Muscle of back (tissue), 11 donors: ENCODE measurements around the gene SREK1. TPM values are rescaled to one million over a fixed set of nuclear protein-coding genes. Genes with fewer than 3 reads are reported as not detected.
A peak's percentile ranks its signal among the peaks of the same experiment; 100 is the strongest.

ENCODE experiments used
- DNase-seq, 3 donors: peaks; one replicate each; pipeline versions ENCODE4 v3.0.0 to v3.0.0-alpha.2; 2013
- polyA plus RNA-seq, 10 donors: library from polyadenylated mRNA; unstranded; fragments of 120-200 nt; gene quantifications; one replicate each; pipeline ENCODE4 v1.2.1, GENCODE V29; 2013; ENCODE audit not compliant: insufficient read length in 10 of 10

Gene SREK1
- polyA plus RNA-seq, 10 donors = 60.8 to 96.3 (median 79.8) TPM

DNA sequence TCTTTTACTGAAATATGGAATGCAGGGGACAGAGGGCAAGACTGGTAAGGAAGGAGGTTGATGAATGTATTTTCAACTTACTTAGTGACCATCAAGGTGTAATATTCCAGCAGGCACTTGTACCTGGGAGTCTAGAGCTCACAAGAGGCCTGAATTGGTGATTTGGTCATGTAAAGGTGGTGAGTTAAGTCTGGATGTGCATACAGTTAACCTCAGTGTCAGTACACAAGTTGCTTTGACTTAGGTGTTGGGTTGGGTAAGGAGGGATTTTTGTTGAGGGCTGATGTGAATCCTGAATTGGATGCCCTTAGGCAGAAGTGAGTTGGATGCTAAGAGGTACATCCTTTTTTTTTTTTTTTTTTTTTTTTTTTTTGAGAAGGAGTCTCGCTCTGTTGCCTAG is 7.4 kb downstream of the SREK1 start:
- no peak for DNase-seq

DNA sequence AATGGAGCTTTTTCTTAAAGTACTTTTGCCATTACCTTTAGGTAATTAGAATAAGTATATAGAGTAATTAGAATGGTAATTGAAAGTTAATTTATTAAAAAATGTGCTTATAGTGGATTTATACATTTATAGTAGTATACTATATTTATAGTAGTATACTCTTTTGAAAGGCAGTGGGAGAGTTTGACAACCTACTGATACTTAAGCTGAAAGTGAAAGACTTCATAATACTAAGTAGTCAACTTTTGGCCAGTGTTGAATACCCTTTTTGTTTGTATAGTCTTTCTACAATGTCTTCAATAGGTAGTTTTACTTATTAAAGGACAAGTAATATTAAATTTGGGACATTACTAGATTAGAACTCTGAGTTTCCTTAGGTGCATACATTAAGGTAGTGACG is 12.9 kb downstream of the SREK1 start:
- no peak for DNase-seq

DNA sequence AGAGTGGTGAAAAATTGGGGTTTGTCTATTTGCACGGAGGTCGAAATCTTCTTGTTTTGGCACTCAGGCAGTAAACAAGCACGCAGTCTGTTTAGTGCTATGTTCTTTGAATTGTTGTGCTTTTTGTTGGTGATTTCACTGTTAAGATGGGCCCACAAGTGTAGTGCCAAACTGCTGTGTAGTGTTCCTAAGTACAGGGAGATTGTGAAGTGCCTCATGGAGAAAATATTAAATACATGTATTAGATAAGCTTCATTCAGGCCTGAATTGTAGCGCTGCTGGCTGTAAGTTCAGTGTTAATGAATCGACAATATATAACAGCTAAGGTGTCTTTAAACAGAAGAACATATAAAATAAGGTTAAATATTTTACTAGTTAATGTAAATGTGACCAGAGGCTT is 17.3 kb downstream of the SREK1 start:
- no peak for DNase-seq

DNA sequence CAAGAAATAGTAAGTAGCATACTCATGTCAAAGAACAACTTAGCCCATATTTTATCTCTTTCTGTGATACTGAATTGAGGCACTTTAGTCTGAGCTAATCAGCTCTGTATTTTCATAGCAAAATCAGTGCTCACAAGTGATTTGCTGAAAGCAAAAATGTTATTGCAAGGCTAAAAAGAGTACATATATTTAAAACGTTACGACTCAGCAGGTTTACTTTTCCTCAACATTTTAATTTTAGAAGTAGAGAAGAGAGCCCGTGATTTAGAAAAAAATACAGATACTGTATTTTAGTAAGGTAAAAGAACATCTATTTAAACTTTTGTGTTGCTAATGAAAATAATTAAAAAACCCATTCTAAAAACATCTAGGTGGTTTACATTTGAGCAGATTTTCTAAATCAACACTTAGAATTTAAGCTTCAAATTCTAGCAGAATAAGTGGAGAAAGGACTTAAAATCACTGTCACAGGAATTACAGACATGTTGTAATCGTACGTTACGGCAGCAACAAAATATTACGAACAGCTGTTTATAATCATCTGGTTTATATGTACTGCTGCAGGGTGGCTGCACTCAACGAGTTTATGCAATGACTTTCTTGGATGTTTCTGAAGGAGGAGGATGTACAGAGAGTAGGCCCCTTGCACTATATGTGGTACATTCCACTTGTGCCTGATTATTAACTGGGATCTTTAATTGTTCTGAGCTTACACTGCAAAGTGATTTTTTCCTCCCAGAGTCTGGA is 20.1 kb downstream of the SREK1 start:
- DNase-seq = peak in 2 of 3 donors; percentile 25 to 43

DNA sequence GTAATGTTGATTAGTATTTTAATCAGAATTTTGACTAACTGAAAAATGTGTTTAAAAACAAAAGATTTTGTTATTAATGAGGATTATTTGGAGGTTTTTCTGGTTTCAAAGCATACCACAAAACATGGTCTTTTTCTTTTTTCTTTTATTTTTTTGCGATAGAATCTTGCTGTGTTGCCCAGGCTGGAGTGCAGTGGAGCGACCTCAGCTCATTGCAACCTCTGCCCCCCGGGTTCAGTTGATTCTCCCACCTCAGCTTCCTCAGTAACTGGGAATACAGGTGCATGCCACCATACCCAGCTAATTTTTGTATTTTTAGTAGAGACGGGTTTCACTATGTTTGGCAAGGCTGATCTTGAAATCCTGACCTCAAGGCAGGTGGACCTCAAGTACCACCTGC is 24.1 kb downstream of the SREK1 start:
- DNase-seq = no peak

DNA sequence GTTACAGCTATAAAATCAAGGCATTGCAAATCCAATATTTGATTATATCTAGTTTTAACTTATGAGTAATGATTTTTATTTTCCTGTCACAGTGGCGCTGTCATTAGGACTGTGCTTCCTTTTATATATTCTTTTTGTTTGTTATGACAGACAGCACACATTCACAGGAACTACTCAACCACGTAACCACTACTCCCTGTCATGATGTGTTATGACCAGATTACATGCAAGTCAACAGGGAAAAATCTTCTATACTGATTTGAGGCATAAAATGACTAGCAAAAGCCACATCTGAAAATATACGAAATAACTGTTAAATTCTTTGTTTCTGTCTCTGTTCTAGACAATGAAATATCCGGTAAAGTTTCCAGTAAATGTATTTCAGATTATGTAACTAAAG is 25.4 kb downstream of the SREK1 start:
- DNase-seq = no peak

DNA sequence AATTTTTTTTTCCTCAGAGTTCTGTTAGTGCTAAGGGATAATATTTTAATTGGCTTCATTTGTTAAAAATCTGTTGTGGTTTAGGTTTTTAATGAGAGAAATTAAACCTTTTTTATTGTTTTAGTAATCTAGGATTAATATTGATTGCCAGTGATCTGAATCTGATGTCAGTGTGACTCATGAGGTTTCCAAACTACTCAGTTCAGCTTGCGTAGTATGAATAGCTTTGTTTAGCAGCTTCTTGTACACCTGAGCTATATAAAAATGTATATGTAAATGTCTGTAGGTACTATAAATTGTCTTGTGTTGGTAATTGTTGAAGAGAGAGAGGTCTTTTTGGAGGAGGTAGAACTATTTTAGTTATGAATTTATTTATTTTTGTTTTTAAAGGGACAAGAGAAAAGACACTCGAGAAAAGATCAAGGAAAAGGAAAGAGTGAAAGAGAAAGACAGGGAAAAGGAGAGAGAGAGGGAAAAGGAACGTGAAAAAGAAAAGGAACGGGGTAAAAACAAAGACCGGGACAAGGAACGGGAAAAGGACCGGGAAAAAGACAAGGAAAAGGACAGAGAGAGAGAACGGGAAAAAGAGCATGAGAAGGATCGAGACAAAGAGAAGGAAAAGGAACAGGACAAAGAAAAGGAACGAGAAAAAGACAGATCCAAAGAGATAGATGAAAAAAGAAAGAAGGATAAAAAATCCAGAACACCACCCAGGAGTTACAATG is 26.3 kb downstream of the SREK1 start:
- DNase-seq = no peak

DNA sequence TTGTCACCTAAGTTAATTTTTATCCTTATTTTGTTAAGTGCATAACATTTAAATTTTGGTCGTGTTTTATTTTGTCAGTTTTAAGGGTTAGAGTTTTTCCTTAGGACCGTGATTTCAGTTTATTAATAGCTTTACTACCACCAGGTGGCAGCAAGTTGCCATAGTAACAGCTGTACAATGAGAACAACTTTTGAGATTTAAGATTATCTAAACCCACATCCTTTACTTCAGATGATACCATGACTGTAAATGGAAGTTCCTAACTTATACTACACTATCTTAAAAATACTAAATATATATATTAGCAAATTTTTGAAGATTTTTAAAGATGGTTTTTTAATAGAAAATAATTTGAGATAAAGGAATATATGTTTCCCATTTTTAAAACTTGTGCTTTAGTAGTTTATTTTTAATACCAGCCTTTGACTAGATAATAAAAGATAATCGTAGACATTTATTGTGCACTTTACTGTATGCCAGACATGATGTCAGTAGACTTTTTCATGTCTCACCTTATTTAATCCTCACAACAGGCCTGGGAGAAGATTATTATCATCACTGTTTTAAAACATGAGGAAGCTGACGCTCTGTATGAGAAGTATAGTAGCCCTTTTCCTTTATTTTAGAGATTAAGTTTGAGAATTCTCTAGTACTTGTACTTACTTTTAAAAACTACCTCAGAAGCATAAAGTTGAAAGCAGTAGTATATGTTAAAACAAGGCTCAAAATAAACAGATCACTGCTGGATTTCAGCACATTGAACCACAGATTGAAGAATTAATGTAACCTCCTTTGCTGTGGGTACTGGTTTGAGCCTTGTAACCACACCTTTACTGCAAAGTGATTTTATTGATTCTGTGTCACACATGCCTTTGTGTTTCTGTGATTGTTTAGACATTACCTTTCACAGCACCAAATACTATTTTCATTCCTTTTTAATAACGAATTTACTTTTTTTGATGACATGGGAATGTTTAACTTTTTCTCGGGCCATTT is 27.5 kb downstream of the SREK1 start:
- peak; percentile 38 to 66 (median 49) for DNase-seq

DNA sequence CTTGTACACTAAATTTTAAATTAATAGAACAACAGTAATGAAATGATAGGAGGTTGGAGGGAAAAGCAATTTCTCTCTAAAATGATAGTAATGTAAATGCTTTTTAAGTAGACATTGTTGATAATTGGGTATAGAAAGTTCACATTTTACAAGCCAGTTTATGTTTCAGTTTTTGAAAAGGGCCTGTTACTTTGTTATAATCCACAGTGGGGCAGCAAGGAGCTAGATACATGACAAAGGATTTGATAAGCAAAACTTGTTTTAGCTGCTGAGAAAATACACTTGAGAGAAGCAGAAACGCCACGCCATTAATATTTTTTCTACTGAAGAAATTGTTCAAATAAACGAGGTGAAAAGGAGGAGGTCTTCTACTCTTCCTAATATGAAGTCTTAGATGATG is 30.2 kb downstream of the SREK1 start:
- peak; percentile 3 to 23 (median 6) for DNase-seq

DNA sequence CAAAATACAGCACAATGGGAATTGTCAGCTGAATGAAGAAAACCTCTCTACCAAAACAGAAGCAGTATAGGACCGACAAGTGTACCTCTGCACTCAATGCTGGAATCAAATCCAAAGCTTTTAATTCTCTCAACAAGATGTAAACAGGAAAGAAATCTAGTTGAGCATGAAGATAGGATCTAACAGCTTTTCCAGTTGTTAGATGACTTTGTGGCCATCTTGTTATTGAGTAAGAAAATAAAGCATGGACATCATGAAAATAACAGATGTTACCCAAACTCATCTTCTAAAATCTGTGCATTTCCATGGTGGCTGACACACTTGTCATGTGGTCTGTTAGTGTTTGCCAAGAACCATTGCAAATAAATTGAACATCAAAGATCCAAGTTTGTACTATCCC is 34.7 kb downstream of the SREK1 start:
- DNase-seq = no peak

DNA sequence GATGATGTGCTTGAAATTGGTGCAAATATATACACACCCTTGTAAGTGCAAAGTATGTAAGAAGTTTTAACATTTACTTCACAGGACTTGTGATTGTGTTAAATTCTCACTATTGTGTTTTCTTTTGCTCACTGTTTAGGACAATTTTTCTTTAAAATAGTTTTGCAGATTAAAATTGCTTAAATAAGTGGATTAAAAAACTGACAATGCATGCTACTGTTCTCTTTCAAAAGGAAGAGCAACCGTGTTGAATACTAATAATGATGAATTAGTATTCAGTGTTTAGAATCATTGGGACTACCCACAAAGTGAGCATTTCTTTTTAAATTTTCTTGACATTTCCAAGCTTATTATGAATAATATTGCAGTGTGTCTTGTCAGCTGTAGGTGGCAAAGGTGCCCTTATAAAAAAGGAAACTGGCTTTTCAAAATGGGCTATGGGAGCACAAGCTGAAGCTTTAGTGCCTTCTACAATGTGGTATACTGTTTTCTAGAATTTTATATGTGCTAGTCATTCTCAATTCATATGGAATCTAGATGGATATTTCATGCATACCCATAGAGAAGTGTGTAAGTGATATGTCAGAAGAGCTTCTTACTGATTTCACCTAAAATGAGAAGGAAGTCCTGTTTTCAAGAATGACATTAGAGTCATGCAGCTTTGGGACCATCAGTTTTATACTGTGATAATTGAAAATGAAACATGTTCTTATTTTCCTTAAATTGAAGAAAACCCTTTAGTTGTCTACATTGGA is 35.4 kb downstream of the SREK1 start:
- no peak for DNase-seq

DNA sequence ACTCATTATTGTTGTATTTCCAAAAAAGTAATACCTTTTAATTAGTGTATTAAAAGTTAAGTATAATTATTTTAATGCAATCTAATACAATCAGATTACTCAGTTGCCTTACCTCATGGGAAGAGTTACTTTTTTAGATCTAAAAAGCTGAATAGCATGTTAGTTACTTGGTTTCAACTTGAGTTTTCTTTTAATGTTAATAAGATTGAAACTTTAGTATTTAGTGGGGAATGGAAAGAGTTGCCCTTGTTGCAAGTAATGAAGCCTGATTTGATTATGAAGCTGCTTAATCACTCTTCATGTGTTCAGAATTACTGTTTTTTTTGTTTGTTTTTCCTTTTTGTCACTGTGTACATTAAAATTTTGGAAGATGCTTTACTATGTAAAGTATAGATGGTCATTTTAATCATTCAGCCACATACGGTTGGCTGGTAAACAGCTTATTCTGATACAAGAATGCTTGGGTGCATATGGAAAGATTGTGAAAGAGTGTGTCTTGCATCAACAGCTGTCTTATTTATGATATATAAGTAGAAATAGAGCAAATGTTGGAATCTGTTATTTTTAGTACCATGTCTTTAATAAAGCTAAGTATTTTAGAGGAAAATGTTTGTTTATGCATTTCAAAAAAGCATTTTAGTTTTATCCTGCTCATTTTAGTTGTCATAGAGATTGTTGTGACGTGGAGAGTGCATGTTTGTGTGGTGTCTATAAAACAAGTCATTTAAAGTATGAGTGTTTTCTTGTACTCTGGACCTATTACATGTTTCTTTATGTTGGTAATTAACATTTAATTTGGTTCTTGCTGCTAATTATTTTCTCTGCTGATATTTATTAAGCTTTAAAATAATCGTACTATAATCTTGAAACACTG is 36.4 kb downstream of the SREK1 start:
- DNase-seq = peak in 1 of 3 donors; percentile 3

DNA sequence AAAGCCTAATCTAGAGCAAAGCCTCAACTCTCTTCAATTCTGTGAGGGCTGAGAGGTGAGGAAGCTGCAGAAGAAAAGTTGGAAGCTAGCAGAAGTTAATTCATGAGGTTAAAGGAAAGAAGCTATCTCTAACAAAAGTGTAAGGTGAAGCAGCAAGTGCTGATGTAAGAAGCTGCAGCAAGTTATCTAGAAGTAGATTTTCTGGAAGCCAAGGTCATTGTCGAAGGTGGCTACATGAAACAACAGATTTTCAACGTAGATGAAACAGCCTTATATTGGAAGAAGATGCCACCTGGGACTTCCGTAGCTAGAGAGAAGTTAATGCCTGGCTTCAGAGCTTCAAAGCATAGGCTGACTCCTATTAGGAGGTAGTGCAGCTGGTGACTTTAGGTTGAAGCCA is 42.0 kb downstream of the SREK1 start:
- DNase-seq = no peak

DNA sequence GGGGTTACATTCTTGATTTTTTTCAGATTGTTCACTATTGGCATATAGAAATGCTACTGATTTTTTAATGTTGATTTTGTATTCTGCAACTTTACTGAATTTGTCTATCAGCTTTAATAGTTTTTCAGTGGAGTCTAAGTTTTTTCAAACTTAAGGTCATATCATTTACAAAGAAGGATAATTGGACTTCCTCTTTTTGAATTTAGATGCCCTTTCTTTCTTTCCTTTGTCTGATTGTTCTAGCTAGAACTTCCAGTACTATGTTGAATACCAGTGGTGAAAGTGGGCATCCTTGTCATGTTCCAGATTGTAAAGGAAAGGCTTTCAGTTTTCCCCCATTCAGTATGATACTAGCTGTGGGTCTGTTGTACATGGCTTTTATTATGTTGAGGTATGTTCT is 49.3 kb downstream of the SREK1 start:
- DNase-seq = no peak

DNA sequence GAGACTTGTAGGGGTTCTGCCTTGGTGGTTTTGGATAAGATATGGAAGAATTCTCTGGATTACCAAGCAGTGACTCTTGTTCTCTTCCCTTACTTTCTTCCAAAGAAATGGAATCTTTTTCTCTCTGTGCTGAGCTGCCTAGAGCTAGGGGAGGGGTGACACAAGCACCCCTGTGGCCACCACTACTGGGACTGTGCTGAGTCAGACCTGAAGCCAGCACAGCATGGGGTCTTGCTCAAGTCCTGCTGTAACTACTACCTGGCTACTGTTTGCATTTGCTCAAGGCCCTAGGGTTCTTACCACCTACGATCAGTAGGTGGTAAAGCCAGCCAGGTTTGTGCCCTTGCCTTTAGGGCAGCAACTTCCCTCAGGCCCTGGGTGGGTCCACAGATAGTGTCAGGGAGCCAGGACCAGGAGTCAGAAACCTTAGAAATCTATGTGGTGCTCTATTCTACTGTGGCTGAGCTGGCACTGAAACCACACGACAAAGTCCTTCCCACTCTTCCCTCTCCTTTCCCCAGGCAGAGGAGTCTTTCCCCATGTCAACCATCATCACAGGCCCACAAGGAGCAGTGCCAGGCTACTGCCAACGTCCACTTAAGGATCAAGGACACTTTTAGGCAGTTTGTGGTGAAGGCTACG is 53.8 kb downstream of the SREK1 start:
- no peak for DNase-seq

DNA sequence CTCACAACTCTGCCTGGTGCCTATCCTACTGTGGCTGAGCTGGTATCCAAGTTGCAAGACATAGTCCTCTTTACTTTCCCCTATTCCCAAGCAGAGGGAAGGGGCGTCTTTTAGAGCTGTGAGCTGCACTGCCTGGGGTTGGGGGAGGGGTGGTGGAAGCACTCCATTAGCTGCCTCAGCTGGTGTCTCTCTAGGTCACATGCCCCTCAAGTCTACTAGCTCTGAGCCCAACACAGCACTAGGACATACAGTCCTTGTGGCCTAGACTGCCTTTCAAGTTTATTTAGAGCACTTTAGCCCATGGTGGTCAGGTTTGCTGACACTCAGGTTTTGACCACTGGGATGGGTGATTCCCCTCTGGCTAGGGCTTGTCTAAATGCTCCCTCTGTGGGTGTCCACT is 54.7 kb downstream of the SREK1 start:
- no peak for DNase-seq

DNA sequence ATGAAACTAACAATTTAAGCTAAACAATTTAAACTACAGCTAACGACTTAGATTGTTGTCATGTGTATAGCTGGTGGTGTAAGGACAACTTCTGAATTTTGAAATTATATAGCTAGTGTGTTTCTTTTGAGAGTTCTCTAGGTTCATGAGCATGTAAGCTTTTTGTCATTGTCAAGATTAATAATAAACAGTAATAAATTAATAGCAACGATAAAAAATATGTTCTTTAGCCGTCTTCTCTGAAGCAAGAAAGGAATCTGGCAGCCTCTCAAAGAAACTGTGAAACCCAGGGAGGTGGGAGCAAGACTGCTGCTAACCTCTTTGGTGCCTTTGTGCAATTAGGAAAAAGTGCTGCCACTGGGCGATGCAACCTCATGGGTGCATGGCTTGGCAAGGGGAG is 59.4 kb downstream of the SREK1 start:
- DNase-seq = no peak

DNA sequence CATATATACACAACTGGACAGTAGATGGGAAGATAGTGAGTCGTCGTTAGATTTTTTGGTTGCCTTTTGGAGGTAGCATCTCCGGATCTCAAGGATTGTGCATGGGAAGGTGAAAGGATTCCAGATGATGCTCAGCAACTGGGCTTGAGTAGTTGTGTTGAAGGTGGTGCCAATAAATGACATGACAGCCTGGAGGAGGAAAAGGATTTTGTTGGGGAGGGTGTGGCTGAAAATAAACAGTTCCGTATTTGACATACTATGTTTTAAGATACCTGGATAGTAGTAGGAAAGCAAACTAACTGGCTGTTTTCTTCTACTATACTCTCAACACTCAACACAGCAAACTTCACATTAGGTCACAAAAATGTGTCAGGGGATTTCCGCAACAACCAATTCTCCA is 62.4 kb downstream of the SREK1 start:
- no peak for DNase-seq

DNA sequence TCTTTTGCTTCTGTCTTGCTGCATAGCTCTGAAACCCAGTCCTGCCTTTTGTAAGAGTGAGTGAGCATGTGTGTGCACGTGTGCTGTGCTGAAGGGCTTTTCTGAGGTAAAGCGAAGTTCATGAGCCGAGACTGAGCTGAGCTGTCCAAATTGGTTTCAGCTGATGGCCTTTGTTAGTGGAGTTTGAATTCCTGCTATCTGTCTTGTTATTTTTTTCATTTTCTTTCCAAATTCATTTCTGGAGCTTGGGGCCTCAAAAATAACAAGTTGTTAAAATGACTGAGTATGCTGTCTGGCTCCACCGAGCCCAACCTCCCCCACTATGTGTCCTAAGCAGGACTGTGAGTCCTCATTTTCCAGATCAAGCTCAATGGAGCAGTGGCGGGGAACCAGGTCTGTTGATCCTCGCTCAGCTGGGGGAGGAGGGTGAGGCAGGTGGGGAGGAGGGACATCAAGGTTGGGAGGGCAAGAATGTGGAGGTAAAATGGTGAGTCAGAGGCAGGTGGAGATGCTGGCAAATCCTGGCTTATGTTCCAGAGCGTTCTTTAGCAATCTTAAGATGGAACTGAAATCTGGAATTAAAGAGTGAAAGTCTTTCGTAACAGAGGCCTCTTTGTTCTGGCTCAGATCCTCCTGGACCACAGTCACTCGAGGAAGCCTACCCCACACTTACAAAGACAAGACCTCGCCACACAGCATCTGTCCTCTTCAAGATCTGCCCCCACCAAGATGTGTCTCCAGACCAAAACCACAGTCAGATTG is 63.9 kb downstream of the SREK1 start:
- DNase-seq = peak in 2 of 3 donors; percentile 6 to 38
